GM23248 (cell line): ENCODE data around the gene HDAC8.

Experiments
- EZH2 ChIP-seq: fragments of 200-600 bp; sonication (generic); IDR thresholded peaks from 2 replicates; pipeline ENCODE4 v1.6.1; 2018; ENCODE audit warnings: antibody characterized with exemption, mild to moderate bottlenecking; ENCODE audit not compliant: insufficient read depth, poor library complexity, severe bottlenecking
- EZH2phosphoT487 ChIP-seq: fragments of 200-600 bp; sonication (generic); IDR thresholded peaks from 2 replicates; pipeline ENCODE4 v1.6.1; 2018; ENCODE audit warnings: antibody characterized with exemption, moderate library complexity, mild to moderate bottlenecking, low read depth; ENCODE audit not compliant: insufficient read depth

DNA sequence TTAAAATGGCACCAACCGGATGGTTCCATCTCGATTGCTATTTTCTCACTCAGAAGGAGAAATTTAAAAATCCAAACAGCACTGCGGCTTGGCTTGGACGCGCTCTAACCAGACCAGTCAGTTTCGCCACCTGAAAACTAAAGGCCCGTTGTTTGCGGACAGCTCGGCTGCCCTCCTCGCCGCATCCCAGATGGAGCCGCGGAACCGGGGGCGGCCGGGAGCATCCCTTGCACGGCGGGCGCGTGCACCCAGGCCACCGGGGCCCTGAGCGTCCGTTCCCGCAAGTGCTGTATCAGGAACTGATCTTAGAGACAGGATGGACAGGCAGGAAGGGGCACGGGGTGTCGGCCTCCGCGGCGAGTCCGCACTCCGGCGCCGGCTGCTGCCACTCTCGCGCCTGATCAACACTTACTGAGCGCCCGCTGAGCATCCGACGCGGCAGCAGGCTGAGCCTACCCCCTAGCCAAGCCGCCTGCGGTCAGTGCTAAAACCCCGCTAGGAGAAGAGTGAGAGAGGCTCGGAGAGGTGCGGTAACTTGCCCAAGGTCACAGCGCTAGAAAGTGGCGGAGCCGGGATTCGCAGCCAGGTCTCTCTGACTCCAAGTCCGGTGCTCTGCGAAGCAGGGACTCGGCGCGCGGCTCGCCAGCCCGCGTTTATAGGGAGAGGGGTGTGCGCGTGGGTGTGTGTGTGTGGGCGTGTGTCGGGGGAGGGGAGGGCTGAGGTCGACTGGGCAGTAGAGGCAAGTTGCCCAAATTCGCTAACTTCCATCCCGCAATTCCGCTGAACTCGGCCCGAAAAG lies 267.2 kb downstream of the HDAC8 start, which contains the start of gene CITED1:
- TF ChIP-seq EZH2phosphoT487 (0 out of 2 replicates have a peak, but pooled peaks have one; percentile 19), EZH2 (peak; percentile 77)
